Neural crest cell (in vitro differentiated cells): ENCODE measurements around the gene IFI27L1. TPM values are rescaled to one million over a fixed set of nuclear protein-coding genes. Genes with fewer than 3 reads are reported as not detected.

Experiments used
- DNase-seq: peaks from one replicate; pipeline ENCODE4 v3.0.0; 2021; ENCODE audit warnings: low read depth, mixed read lengths, low spot score
- H3K27ac Mint-ChIP-seq: one replicate; pipeline ENCODE4 v1.8.0; 2021; ENCODE audit warnings: mild to moderate bottlenecking, mixed read lengths; ENCODE audit not compliant: unreplicated experiment
- H3K27me3 Mint-ChIP-seq: 2 replicates; pipeline ENCODE4 v1.8.0; 2021; ENCODE audit warnings: low read depth, mild to moderate bottlenecking, mixed read lengths
- H3K36me3 Mint-ChIP-seq: 2 replicates; pipeline ENCODE4 v1.8.0; 2021; ENCODE audit warnings: low read depth, mild to moderate bottlenecking, mixed read lengths
- H3K4me1 Mint-ChIP-seq: 2 replicates; pipeline ENCODE4 v1.8.0; 2021; ENCODE audit warnings: mixed read lengths
- H3K4me3 Mint-ChIP-seq: one replicate; pipeline ENCODE4 v1.8.0; 2021; ENCODE audit warnings: mild to moderate bottlenecking, mixed read lengths
- H3K9me3 Mint-ChIP-seq: 2 replicates; pipeline ENCODE4 v1.8.0; 2021; ENCODE audit warnings: mixed read lengths
- CTCF ChIP-seq: fragments of 200-600 bp; sonication (generic); conservative IDR thresholded peaks from 2 replicates; pipeline ENCODE4 v1.5.0; 2021; ENCODE audit warnings: antibody characterized with exemption, mild to moderate bottlenecking
- total RNA-seq: library from RNA; stranded (reverse); gene quantifications from 2 replicates; pipeline ENCODE4 v1.2.1, GENCODE V29; 2021

Gene IFI27L1
- total RNA-seq, 1 donor from 2014 or later, result 39.7 TPM

GRCh38 chr14:94128216-94128839 lies 47.2 kb downstream of the IFI27L1 start:
- H3K27me3 Mint-ChIP-seq, result peaks cover 6% of the 10 kb centered on the region
- DNase-seq, result no peak
- no peaks in the 10 kb centered on the region for H3K9me3 Mint-ChIP-seq
- H3K4me3 Mint-ChIP-seq, result peak overlapping the region; percentile 93
- no peak for TF ChIP-seq CTCF
- peak overlapping the region; percentile 37 for H3K27ac Mint-ChIP-seq
- no peaks in the 10 kb centered on the region for H3K36me3 Mint-ChIP-seq
- H3K4me1 Mint-ChIP-seq, result peaks cover 18% of the 10 kb centered on the region

GRCh38 chr14:94129111-94129757 lies 48.1 kb downstream of the IFI27L1 start, which contains the start of gene IFI27L2:
IFI27L2 (minus strand) TSS chr14:94129604; CDS start chr14:94129564, 40 bp downstream.
- Mint-ChIP-seq H3K36me3 (no peaks in the 10 kb centered on the region), H3K27me3 (peaks cover 6% of the 10 kb centered on the region), H3K4me3 (peak within 1 kb of the TSS; percentile 93), H3K4me1 (peaks cover 18% of the 10 kb centered on the region), H3K27ac (peak within 1 kb of the TSS; percentile 37), H3K9me3 (no peaks in the 10 kb centered on the region)
- TF ChIP-seq CTCF, result peak; percentile 48
- peak; percentile 44 for DNase-seq

DNA sequence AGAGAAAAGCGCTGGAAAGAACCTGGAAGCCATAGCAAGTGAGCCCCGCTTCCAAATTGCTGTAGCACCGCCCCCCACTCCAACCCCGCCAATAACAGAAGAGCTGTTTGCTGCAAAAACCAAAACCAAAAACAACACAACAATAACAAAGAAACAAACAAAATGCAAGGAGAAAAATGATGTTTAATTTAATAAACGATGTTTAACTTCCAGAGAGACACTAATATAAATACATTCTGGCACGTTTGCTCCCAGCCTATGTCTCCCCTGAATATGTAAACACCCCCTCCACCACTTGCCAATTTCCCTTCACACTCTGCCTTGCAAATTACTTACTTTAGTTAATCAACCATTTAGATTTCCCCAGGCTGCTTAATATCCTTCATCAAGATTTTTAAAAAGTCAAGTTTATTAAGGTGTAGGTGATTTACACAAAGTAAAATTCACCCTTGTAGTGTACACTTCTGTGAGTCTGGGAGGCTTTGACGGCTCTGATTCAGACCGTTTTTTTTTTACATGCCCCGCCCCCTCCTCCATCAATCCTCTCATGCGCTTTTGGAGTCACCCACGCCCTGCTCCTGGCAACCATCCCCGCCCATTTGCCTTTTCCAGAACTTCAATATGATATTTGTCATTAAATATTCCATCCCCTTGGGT lies 48.8 kb downstream of the IFI27L1 start:
- Mint-ChIP-seq H3K27ac (peak overlapping the region; percentile 36), H3K27me3 (peaks cover 6% of the 10 kb centered on the region), H3K4me1 (peaks cover 18% of the 10 kb centered on the region), H3K36me3 (no peaks in the 10 kb centered on the region), H3K9me3 (no peaks in the 10 kb centered on the region), H3K4me3 (peak overlapping the region; percentile 93)
- DNase-seq, result peak; percentile 38
- TF ChIP-seq CTCF, result no peak

DNA sequence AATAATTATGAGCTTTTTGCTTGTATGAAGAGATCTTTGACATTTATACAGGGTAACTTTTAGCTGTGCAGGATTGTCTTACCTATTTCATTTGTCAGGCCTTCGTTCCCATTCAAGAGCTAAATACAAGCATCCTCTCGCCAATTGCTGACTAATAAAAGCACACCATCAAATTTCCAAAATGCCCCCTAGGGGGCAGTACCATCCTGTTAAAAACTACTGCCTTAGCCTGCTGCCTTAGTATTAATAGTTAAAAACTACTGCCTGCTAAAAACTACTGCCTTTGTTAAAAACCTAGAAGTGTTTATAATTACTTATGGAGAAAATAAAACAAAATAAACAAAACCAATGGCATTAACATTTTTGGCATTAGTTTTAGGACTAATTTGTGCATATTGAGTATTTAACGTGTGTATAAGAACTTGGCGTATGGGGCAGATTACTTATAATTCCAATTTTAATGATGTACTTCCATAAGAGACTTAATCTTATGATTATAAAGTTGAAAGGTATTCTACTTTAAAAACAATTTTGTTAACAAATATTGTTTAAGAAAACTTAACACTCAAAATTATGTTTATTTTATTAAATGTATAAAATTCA lies 51.3 kb downstream of the IFI27L1 start:
- H3K4me3 Mint-ChIP-seq, result peak overlapping the region; percentile 50
- no peak overlapping the region for H3K27ac Mint-ChIP-seq
- H3K4me1 Mint-ChIP-seq, result peaks cover 18% of the 10 kb centered on the region
- H3K27me3 Mint-ChIP-seq, result peaks cover 6% of the 10 kb centered on the region
- peak; percentile 95 for TF ChIP-seq CTCF
- no peaks in the 10 kb centered on the region for H3K36me3 Mint-ChIP-seq
- H3K9me3 Mint-ChIP-seq, result peaks cover 2% of the 10 kb centered on the region
- peak; percentile 57 for DNase-seq

GRCh38 chr14:94135476-94135875 lies 54.4 kb downstream of the IFI27L1 start:
- H3K27ac Mint-ChIP-seq, result no peak overlapping the region
- no peak for DNase-seq
- H3K4me1 Mint-ChIP-seq, result peaks cover 10% of the 10 kb centered on the region
- peaks cover 2% of the 10 kb centered on the region for H3K27me3 Mint-ChIP-seq
- no peak for TF ChIP-seq CTCF
- H3K9me3 Mint-ChIP-seq, result peaks cover 2% of the 10 kb centered on the region
- H3K4me3 Mint-ChIP-seq, result no peak overlapping the region
- H3K36me3 Mint-ChIP-seq, result no peaks in the 10 kb centered on the region
